T-cell (primary cell): ENCODE data around the gene ITSN1. TPM values are rescaled to one million over a fixed set of nuclear protein-coding genes. Genes with fewer than 3 reads are reported as not detected.

ENCODE experiments used
- ATAC-seq, 4 experiments: fragments of 200-7000 bp in 3 of 4; fragments of 150-1000 bp in 1 of 4; cut with Tn5 transposase; replicated peaks in 1 of 4; 1 replicate in 3 of 4; 2 replicates in 1 of 4; pipeline ENCODE4 v1.10.0; 2021; ENCODE audit warnings: moderate library complexity in 3 of 4, mild to moderate bottlenecking in 2 of 4, moderate number of reproducible peaks in 1 of 4
- CTCF ChIA-PET, 2 donors: fragments of 300-600 bp; sonication (Branson Sonifier 250); formaldehyde crosslinking; loops; one replicate each; lab custom pipeline; 2022; ENCODE audit warnings: antibody characterized with exemption in 2 of 2; lab: Charles Lee
- POLR2A ChIA-PET, 2 donors: fragments of 300-600 bp; sonication (Branson Sonifier 250); formaldehyde crosslinking; loops; one replicate each; lab custom pipeline; 2022; ENCODE audit warnings: antibody characterized with exemption in 2 of 2; lab: Charles Lee
- DNase-seq, 35 experiments: peaks; one replicate each; pipeline versions ENCODE4 v3.0.0 to v3.0.0-alpha.2; 2013 to 2023
- H3K27ac ChIP-seq: one replicate; pipeline ENCODE4 v1.5.1; 2013; ENCODE audit warnings: low read length
- H3K27me3 ChIP-seq, 2 experiments: replicated peaks in 1 of 2; 1 replicate in 1 of 2; 2 replicates in 1 of 2; pipeline versions ENCODE4 v1.6.1 to v1.7.0; 2013; ENCODE audit warnings: low read length in 1 of 2, mixed read lengths in 1 of 2; ENCODE audit not compliant: control insufficient read depth in 2 of 2, insufficient read depth in 2 of 2; ENCODE audit errors: extremely low read depth in 1 of 2
- H3K36me3 ChIP-seq, 2 donors: 1 replicate in 1 of 2; 2 replicates in 1 of 2; pipeline versions ENCODE4 v1.6.1 to v1.7.0; 2013; ENCODE audit warnings: low read length in 1 of 2; ENCODE audit not compliant: control insufficient read depth in 2 of 2, insufficient read depth in 1 of 2; ENCODE audit errors: extremely low read depth in 1 of 2
- H3K4me1 ChIP-seq, 2 experiments: 1 replicate in 1 of 2; 2 replicates in 1 of 2; pipeline versions ENCODE4 v1.6.1 to v1.7.0; 2013; ENCODE audit warnings: low read length in 2 of 2, mixed read lengths in 1 of 2; ENCODE audit not compliant: insufficient read depth in 2 of 2, control insufficient read depth in 1 of 2; ENCODE audit errors: extremely low read depth in 1 of 2
- H3K4me3 ChIP-seq, 2 donors: 1 replicate in 1 of 2; 2 replicates in 1 of 2; pipeline versions ENCODE4 v1.5.1 to v1.7.0; 2013; ENCODE audit warnings: mild to moderate bottlenecking in 2 of 2, low read length in 1 of 2, moderate library complexity in 1 of 2; ENCODE audit not compliant: control insufficient read depth in 1 of 2; ENCODE audit errors: extremely low read depth in 1 of 2
- H3K9me3 ChIP-seq: 2 replicates; pipeline ENCODE4 v1.7.0; 2013
- H3K27ac Mint-ChIP-seq, 2 donors: one replicate each; pipeline ENCODE4 v1.8.0; 2020 to 2021; ENCODE audit warnings: mild to moderate bottlenecking in 2 of 2, mixed read lengths in 2 of 2
- H3K27me3 Mint-ChIP-seq, 2 donors: one replicate each; pipeline ENCODE4 v1.8.0; 2021 to 2022; ENCODE audit warnings: mixed read lengths in 2 of 2
- H3K36me3 Mint-ChIP-seq: one replicate; pipeline ENCODE4 v1.8.0; 2021; ENCODE audit warnings: mixed read lengths
- H3K4me1 Mint-ChIP-seq, 3 donors: one replicate each; pipeline ENCODE4 v1.8.0; 2020 to 2022; ENCODE audit warnings: mixed read lengths in 3 of 3, mild to moderate bottlenecking in 1 of 3
- H3K4me3 Mint-ChIP-seq, 3 donors: one replicate each; pipeline ENCODE4 v1.8.0; 2020 to 2022; ENCODE audit warnings: mild to moderate bottlenecking in 3 of 3, mixed read lengths in 3 of 3, moderate library complexity in 3 of 3
- H3K9me3 Mint-ChIP-seq, 3 donors: one replicate each; pipeline ENCODE4 v1.8.0; 2020 to 2022; ENCODE audit warnings: mixed read lengths in 3 of 3
- WGBS: methylation state at CpG from one replicate; pipeline ENCODE4 v1.1.5; 2013; ENCODE audit warnings: missing lambda C conversion rate; ENCODE audit not compliant: insufficient coverage; 5-methylcytosine and 5-hydroxymethylcytosine counted together
- total RNA-seq, 35 experiments: library from RNA in 6 of 35; stranded (reverse) in 6 of 35; fragments of 120-200 nt in 1 of 35; gene quantifications; one replicate each; pipeline versions ENCODE4 v1.2.1 to v1.2.4 and lab custom pipeline; 2013 to 2026

The ITSN1 gene
- total RNA-seq, 5 donors from 2014 or later (not counting 1 experiment from before 2014, with no cell fraction given), result 2.3 to 3.9 (median 3.0) TPM

DNA sequence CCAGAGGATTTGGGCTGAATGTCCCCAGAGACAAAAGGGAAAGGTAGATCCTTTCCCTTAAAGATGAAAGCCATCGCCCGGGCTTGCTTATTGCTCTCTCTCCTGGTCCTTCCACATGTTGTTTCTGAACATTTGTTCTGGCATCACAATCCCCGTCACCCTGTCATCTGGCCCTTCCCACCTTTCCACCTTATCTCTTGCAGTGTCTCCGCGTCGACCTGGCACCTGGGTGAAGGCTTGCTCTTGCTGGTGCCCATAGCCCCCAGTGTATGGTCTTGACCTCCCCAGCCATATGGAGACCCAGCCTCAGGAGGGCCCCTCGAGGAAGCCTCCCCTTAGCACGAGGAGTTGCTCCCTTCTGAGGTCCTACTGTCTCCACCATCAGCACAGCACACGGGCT is 208.7 kb downstream of the ITSN1 start:
- no peaks in the 10 kb centered on the region for H3K4me1 Mint-ChIP-seq
- H3K36me3 Mint-ChIP-seq, result peaks cover 3% of the 10 kb centered on the region
- no peaks in the 10 kb centered on the region for H3K9me3 ChIP-seq
- no peaks in the 10 kb centered on the region for H3K4me1 ChIP-seq
- peaks cover 3 to 4% of the 10 kb centered on the region in 2 donors for H3K27me3 Mint-ChIP-seq
- H3K27ac ChIP-seq, result no peak overlapping the region
- H3K4me3 ChIP-seq, result no peak overlapping the region
- ChIA-PET POLR2A (no interaction called here), CTCF (no interaction called here)
- ATAC-seq (no peak), DNase-seq (no peak)
- H3K36me3 ChIP-seq, result no peaks in the 10 kb centered on the region
- WGBS, result 81% methylated on average over 9 of the region's 9 CpGs
- peaks cover 0 to 22% of the 10 kb centered on the region in 2 experiments for H3K27me3 ChIP-seq
- H3K27ac Mint-ChIP-seq, result no peak overlapping the region
- peaks cover 7 to 10% (median 7%) of the 10 kb centered on the region in 3 donors for H3K9me3 Mint-ChIP-seq
- H3K4me3 Mint-ChIP-seq, result no peak overlapping the region

DNA sequence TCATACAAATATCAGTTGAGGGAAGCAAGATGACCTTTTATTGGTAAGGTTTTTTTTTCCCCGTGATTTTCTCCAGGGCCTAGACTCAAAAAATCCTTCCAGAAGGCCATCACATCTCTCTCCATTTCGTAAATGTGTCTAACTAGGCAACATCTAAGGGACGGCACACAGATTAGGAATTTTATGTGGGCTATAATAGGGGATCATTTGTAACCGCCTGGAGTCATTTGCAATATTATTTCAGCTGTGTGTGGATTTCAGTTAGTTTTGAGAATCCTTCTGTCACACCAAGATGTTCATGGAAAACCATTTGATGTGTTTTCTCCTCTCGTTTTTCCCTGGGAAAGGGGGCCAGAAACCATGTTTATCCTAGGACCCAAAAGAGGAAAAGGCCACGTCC is 210.2 kb downstream of the ITSN1 start:
- no CpG with 5 or more reads among the region's 6 CpGs for WGBS
- no peaks in the 10 kb centered on the region for H3K9me3 Mint-ChIP-seq
- H3K36me3 Mint-ChIP-seq, result no peaks in the 10 kb centered on the region
- Histone ChIP-seq H3K4me3 (no peak overlapping the region), H3K4me1 (no peaks in the 10 kb centered on the region), H3K27me3 (peaks cover 0 to 27% of the 10 kb centered on the region in 2 experiments), H3K27ac (no peak overlapping the region), H3K36me3 (no peaks in the 10 kb centered on the region), H3K9me3 (no peaks in the 10 kb centered on the region)
- H3K27me3 Mint-ChIP-seq, result peaks cover 3 to 4% of the 10 kb centered on the region in 2 donors
- no peaks in the 10 kb centered on the region for H3K4me1 Mint-ChIP-seq
- DNase-seq (no peak), ATAC-seq (no peak)
- H3K4me3 Mint-ChIP-seq, result no peak overlapping the region
- POLR2A ChIA-PET, result no interaction called here
- H3K27ac Mint-ChIP-seq, result no peak overlapping the region
- CTCF ChIA-PET, result no interaction called here

DNA sequence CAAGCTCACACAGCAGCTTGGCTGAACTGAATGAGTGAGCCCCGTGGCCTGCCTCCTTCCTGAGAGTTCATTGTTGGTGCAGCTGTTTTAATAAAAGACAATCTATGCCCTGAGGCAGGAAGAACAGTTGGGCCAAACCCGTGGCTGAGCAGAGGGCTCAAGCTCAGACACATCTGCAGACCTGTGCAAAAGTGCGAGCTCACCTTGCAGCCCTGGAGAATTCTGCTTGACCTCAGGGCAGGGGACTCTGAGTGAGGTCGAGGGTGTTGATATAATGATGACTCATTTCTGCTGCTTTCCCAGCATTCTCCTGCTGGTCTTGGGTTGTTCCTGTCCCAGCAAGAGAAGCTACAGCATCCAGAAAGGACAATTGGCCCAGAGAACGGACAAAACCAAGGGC is 212.3 kb downstream of the ITSN1 start:
- Histone ChIP-seq H3K9me3 (no peaks in the 10 kb centered on the region), H3K36me3 (no peaks in the 10 kb centered on the region), H3K4me1 (no peaks in the 10 kb centered on the region), H3K4me3 (no peak overlapping the region), H3K27ac (no peak overlapping the region), H3K27me3 (peaks cover 0 to 22% of the 10 kb centered on the region in 2 experiments)
- Mint-ChIP-seq H3K27ac (no peak overlapping the region), H3K36me3 (no peaks in the 10 kb centered on the region), H3K4me1 (no peaks in the 10 kb centered on the region), H3K9me3 (no peaks in the 10 kb centered on the region), H3K27me3 (peaks cover 7 to 10% of the 10 kb centered on the region in 2 donors), H3K4me3 (no peak overlapping the region)
- 60% methylated on average over 5 of the region's 5 CpGs for WGBS
- DNase-seq, result no peak
- POLR2A ChIA-PET, result no interaction called here
- no peak for ATAC-seq
- CTCF ChIA-PET, result no interaction called here

DNA sequence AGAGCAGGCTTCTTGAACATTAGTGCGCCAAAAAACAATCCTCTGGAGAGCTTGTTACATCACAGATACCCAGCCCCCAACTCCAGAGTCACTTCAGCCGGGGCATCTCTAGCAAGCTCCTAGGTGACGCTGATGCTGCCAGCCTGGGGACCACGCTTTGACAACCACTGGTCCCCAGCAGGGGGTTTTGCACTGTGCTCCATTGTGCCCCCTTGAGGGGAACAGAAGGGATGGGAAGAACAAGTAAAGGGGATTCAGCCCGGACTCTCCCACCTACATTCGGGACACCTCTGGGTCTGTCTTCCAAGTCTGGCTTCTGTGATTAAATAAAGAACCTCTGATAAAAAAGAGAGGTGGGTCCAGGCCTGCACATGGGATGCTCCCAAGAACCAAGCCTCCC is 212.9 kb downstream of the ITSN1 start:
- Histone ChIP-seq H3K36me3 (no peaks in the 10 kb centered on the region), H3K4me3 (no peak overlapping the region), H3K27ac (no peak overlapping the region), H3K27me3 (peaks cover 0 to 26% of the 10 kb centered on the region in 2 experiments), H3K4me1 (no peaks in the 10 kb centered on the region), H3K9me3 (no peaks in the 10 kb centered on the region)
- CTCF ChIA-PET, result no interaction called here
- no peaks in the 10 kb centered on the region for H3K9me3 Mint-ChIP-seq
- H3K4me3 Mint-ChIP-seq, result no peak overlapping the region
- POLR2A ChIA-PET, result interaction anchor here in 1 of 2 donors (0.7 kb wide), 1 partner anchor 8 kb away, joined by 3 read pairs; no protein-coding TSS in a partner anchor
- H3K27ac Mint-ChIP-seq, result no peak overlapping the region
- ATAC-seq (no peak), DNase-seq (no peak)
- WGBS, result no CpG with 5 or more reads among the region's 6 CpGs
- peaks cover 7 to 10% of the 10 kb centered on the region in 2 donors for H3K27me3 Mint-ChIP-seq
- no peaks in the 10 kb centered on the region for H3K4me1 Mint-ChIP-seq
- no peaks in the 10 kb centered on the region for H3K36me3 Mint-ChIP-seq

DNA sequence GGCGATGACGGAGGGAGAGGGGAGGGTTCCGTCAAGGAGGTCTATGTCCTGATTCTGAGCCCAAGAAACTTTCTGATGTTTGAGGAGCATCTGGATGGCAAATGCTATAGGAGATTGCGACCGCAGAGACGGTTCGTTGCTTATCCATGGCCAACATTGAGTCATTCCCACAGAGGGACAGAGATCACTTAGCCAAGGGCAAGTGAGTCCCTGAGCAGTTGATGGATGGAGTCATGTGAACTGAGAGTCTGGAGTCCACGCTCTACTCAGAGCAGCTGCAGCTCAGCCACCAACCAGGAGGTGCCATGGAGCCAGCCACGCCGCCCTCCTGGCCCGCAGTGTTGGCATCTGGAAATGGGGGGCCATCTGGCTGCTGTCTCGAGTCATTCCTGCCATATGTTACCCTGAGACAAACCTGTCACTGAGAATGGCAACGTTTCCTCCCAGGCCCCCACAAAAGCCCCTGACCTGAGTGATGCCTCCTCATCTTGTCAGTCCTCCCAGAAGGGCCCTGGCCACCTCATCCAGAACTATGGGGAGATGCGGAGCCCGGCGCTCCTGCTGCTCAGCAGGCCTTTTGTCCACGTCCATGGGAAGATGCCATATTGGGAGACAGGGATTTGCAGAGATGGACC is 214.7 kb downstream of the ITSN1 start:
- Mint-ChIP-seq H3K27ac (no peak overlapping the region), H3K27me3 (peaks cover 7 to 12% of the 10 kb centered on the region in 2 donors), H3K4me3 (no peak overlapping the region), H3K36me3 (no peaks in the 10 kb centered on the region), H3K4me1 (no peaks in the 10 kb centered on the region), H3K9me3 (no peaks in the 10 kb centered on the region)
- Histone ChIP-seq H3K36me3 (no peaks in the 10 kb centered on the region), H3K27ac (no peak overlapping the region), H3K27me3 (peaks cover 0 to 32% of the 10 kb centered on the region in 2 experiments), H3K9me3 (no peaks in the 10 kb centered on the region), H3K4me3 (no peak overlapping the region), H3K4me1 (no peaks in the 10 kb centered on the region)
- CTCF ChIA-PET, result no interaction called here
- WGBS, result 81% methylated on average over 9 of the region's 17 CpGs
- ATAC-seq, result no peak
- no peak for DNase-seq
- POLR2A ChIA-PET, result interaction anchor here in 1 of 2 donors (0.6 kb wide), 1 partner anchor 20 kb away, joined by 11 read pairs; no protein-coding TSS in a partner anchor

DNA sequence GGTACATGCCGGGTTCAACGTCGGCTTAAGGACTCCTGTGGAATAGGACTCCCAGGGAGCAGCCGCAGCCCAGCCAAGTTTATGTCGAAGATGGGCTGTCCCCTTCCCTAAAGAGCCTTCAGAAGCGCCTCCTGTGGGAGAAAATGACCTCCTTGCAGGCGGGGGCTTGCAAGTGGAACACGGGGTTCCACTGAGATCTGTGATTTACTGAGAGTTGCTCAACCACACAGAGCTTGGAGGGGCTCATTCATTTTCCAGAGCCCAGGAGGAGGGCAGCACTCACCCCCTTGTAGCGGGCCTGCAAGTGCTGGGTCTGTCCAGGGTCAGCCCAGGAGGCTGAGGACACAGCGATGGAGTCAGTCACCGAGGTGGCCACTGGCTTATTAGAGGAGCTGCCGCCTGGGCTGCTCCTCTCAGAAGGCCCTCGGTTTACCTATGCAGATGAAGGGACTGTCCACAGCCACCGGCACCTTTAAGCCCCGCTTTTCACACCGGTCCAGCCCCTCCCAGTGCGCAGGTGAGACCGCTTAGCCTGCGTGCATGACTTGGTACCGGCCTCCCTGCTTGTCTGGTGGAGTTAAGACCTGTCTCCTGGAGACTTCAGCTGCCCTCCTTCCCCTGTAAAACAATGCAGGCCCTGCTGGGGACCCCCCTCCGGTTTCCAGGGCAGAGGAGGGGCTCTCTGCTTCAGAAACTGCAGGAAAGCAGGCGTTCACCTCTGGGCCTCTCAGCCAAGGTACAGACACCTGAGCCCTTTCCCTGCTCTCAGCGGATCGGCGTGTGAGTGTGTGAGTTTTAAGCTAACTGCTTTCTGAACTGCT is 215.8 kb downstream of the ITSN1 start:
- POLR2A ChIA-PET, result no interaction called here
- whole genome bisulfite sequencing, result 86% methylated on average over 24 of the region's 25 CpGs
- no peak overlapping the region for H3K27ac Mint-ChIP-seq
- H3K27me3 Mint-ChIP-seq, result peaks cover 7 to 12% of the 10 kb centered on the region in 2 donors
- Histone ChIP-seq H3K27me3 (peaks cover 0 to 31% of the 10 kb centered on the region in 2 experiments), H3K4me3 (no peak overlapping the region), H3K4me1 (no peaks in the 10 kb centered on the region), H3K36me3 (no peaks in the 10 kb centered on the region), H3K27ac (no peak overlapping the region), H3K9me3 (no peaks in the 10 kb centered on the region)
- ATAC-seq (no peak), DNase-seq (no peak)
- H3K4me3 Mint-ChIP-seq, result no peak overlapping the region
- no peaks in the 10 kb centered on the region for H3K4me1 Mint-ChIP-seq
- H3K36me3 Mint-ChIP-seq, result no peaks in the 10 kb centered on the region
- H3K9me3 Mint-ChIP-seq, result no peaks in the 10 kb centered on the region
- CTCF ChIA-PET, result no interaction called here
